HFF-Myc (cell line): ENCODE data around the gene SUGP2.

Experiments
- DNase-seq: peaks from one replicate; pipeline ENCODE4 v3.0.0-alpha.2; 2011; ENCODE audit warnings: low read depth; ENCODE audit errors: extremely low read depth
- H3K4me3 ChIP-seq: replicated peaks from 2 replicates; pipeline ENCODE4 v1.5.1; 2011; ENCODE audit warnings: low read depth, mild to moderate bottlenecking, control low read depth, low read length
- TF ChIP-seq, protein P1 (sequence below): IDR thresholded peaks from 2 replicates; pipeline ENCODE4 v1.5.1; 2012; ENCODE audit warnings: mild to moderate bottlenecking, low read depth, low read length, control low read depth; ENCODE audit errors: missing control alignments

Gene SUGP2

GRCh38 chr19:18975011-18975410, 58.3 kb downstream of the SUGP2 start:
- H3K4me3 ChIP-seq: no peak overlapping the region
- no peak for DNase-seq
- TF ChIP-seq, protein P1, sequence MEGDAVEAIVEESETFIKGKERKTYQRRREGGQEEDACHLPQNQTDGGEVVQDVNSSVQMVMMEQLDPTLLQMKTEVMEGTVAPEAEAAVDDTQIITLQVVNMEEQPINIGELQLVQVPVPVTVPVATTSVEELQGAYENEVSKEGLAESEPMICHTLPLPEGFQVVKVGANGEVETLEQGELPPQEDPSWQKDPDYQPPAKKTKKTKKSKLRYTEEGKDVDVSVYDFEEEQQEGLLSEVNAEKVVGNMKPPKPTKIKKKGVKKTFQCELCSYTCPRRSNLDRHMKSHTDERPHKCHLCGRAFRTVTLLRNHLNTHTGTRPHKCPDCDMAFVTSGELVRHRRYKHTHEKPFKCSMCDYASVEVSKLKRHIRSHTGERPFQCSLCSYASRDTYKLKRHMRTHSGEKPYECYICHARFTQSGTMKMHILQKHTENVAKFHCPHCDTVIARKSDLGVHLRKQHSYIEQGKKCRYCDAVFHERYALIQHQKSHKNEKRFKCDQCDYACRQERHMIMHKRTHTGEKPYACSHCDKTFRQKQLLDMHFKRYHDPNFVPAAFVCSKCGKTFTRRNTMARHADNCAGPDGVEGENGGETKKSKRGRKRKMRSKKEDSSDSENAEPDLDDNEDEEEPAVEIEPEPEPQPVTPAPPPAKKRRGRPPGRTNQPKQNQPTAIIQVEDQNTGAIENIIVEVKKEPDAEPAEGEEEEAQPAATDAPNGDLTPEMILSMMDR: no peak

DNA sequence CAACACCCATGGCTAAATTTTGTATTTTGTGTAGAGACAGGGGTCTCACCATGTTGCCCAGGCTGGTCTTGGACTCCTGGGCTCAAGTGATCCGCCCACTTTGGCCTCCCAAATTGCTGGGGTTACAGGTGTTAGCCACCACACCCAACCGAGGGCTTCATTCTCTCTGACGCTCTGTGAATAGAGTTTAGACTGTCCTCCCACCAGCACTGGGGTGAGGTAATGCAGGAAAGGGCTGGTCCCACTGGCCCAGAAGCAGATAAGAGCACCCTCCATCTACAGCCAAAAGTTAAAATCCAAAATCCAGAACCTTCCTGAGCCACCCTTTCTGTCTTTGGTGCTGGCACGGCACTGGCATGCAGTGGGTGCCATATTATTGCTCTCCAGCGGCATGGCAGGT, 60.5 kb downstream of the SUGP2 start:
- TF ChIP-seq, protein P1: no peak
- DNase-seq: no peak

GRCh38 chr19:18972301-18972811, 61.0 kb downstream of the SUGP2 start:
- DNase-seq: no peak
- H3K4me3 ChIP-seq: no peak overlapping the region

More for the DNA sequence above, 60.5 kb downstream of the SUGP2 start:
- no peak overlapping the region for H3K4me3 ChIP-seq

DNA sequence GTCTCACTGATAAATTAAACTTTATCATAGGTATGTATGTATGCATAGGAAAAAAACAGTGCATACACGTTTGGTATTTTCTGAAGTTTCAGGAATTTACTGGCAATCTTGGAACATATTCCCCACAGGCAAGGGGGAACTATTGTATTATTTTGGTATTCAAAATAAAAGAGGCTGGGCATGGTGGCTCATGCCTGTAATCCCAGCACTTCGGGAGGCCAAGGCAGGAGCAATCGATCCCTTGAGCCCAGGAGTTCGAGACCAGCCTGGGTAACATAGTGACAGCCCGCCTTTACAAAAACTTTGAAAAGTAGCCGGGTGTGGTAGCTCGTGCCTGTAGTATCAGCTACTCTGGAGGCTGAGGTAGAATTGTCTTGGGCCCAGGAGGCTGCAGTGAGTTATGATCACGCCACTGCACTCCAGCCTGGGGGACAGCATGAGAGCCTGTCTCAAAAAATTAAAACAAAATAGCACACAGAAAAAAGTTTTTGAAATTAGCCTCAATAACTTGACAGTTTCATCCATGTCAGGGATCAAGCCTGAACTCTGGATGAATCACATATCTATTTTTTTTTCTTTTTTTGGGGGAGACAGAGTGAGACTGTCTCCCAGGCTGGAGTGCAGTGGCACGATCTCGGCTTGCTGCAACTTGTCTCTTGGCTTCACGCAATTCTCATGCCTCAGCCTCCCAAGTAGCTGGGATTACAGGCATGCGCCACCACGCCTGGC, 63.2 kb downstream of the SUGP2 start:
- TF ChIP-seq, protein P1: no peak
- DNase-seq: no peak
- no peak overlapping the region for H3K4me3 ChIP-seq

More at GRCh38 chr19:18972301-18972811, 61.0 kb downstream of the SUGP2 start:
- TF ChIP-seq, protein P1: no peak

GRCh38 chr19:18967358-18968146, 65.8 kb downstream of the SUGP2 start:
- H3K4me3 ChIP-seq: no peak overlapping the region
- TF ChIP-seq, protein P1: no peak
- no peak for DNase-seq

- DNase-seq: no peak
- no peak overlapping the region for H3K4me3 ChIP-seq
- TF ChIP-seq, protein P1: no peak
Measured at GRCh38 chr19:18966307-18966706, 67.0 kb downstream of the SUGP2 start.
